Vagina (tissue), 2 donors: ENCODE results near the gene PTGES.

Experiments used
- POLR2A ChIP-seq, 2 donors: fragments of 450-650 bp; IDR thresholded peaks; one replicate each; pipeline ENCODE4 v1.6.1; 2017; ENCODE audit warnings: antibody characterized with exemption in 2 of 2, mild to moderate bottlenecking in 2 of 2, moderate library complexity in 2 of 2
- POLR2AphosphoS5 ChIP-seq, 2 donors: sonication (generic); formaldehyde crosslinking; IDR thresholded peaks; one replicate each; pipeline ENCODE4 v1.9.0; 2017; ENCODE audit warnings: antibody characterized with exemption in 2 of 2, mild to moderate bottlenecking in 2 of 2, low read depth in 1 of 2; ENCODE audit not compliant: insufficient read depth in 1 of 2
- TF ChIP-seq, protein P1 (sequence below), 3 experiments: fragments of 450-650 bp in 2 of 3; fragments of 200-600 bp in 1 of 3; sonication (generic) in 1 of 3; IDR thresholded peaks; one replicate each; pipeline ENCODE4 v1.5.1; 2017 to 2019; ENCODE audit warnings: antibody characterized with exemption in 3 of 3, mild to moderate bottlenecking in 2 of 3, moderate library complexity in 2 of 3

DNA sequence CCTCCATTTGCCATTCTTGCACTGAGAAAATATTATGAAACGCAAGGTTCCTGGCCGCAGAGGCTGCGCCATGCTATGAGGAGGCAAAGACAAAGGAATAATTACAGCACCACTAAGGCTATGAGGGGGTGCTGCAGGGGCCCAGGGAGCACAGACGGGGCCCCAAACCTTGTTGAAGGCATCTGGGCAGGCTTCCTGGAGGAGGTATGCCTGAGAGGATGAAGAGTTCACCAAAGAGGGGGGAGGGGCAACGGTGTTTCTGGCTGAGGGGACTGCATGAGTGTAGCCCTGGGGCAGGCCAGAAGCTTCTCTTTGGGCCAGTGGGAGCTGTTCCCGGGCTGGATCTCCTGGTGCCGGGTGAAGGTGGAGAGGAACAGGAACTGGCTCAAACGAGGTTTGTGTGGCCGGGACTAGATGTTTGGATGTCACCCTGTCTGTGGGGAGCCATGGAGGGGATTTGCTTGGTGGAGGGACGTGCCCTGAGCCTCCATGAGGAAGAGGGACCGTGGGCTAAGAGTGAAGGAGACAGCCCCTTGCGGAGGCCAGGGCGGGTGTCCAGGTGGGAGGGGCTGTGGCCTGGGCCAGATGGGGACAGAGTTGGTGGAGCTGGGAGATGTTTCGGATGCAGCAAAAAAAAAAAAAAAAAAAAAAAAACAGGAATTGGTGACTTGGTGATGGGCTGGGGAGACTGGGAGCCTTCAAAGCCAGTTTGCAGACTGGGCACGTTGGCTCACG lies 28.2 kb downstream of the PTGES start:
- TF ChIP-seq, protein P1, sequence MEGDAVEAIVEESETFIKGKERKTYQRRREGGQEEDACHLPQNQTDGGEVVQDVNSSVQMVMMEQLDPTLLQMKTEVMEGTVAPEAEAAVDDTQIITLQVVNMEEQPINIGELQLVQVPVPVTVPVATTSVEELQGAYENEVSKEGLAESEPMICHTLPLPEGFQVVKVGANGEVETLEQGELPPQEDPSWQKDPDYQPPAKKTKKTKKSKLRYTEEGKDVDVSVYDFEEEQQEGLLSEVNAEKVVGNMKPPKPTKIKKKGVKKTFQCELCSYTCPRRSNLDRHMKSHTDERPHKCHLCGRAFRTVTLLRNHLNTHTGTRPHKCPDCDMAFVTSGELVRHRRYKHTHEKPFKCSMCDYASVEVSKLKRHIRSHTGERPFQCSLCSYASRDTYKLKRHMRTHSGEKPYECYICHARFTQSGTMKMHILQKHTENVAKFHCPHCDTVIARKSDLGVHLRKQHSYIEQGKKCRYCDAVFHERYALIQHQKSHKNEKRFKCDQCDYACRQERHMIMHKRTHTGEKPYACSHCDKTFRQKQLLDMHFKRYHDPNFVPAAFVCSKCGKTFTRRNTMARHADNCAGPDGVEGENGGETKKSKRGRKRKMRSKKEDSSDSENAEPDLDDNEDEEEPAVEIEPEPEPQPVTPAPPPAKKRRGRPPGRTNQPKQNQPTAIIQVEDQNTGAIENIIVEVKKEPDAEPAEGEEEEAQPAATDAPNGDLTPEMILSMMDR (IDR thresholded peaks at IDR 0.05): no peak
- TF ChIP-seq POLR2A (IDR thresholded peaks at IDR 0.05): no peak
- no peak for TF ChIP-seq POLR2AphosphoS5 (IDR thresholded peaks at IDR 0.05; ENCODE audit: insufficient read depth in 1 of 2, low read depth in 1 of 2)
